DOHH2 (cell line): ENCODE results near the gene GNG12.

Experiments used
- H3F3A ChIP-seq: fragments of 200-600 bp; sonication (generic), shearing (Covaris generic); 2 replicates; pipeline ENCODE4 v1.6.0; 2016; ENCODE audit warnings: antibody characterized with exemption, mild to moderate bottlenecking; ENCODE audit not compliant: control insufficient read depth, insufficient read depth
- H3K27ac ChIP-seq: fragments of 200-600 bp; sonication (generic); 2 replicates; pipeline ENCODE4 v1.5.1; 2014; ENCODE audit warnings: low read depth, mild to moderate bottlenecking, low read length, moderate library complexity
- H3K27me3 ChIP-seq: fragments of 200-600 bp; sonication (generic); 2 replicates; pipeline ENCODE4 v1.6.1; 2014; ENCODE audit warnings: mild to moderate bottlenecking, low read length, mixed read lengths; ENCODE audit not compliant: control insufficient read depth
- H3K36me3 ChIP-seq: fragments of 200-600 bp; sonication (generic); 2 replicates; pipeline ENCODE4 v1.6.1; 2014; ENCODE audit warnings: mild to moderate bottlenecking, low read length, moderate library complexity, mixed read lengths; ENCODE audit not compliant: control insufficient read depth
- H3K4me1 ChIP-seq: fragments of 200-600 bp; sonication (generic); 2 replicates; pipeline ENCODE4 v1.6.1; 2014; ENCODE audit warnings: mild to moderate bottlenecking, low read length, mixed read lengths; ENCODE audit not compliant: control insufficient read depth
- H3K4me2 ChIP-seq: fragments of 200-600 bp; sonication (generic); 2 replicates; pipeline ENCODE4 v1.6.0; 2014; ENCODE audit warnings: mild to moderate bottlenecking, low read length, moderate library complexity
- H3K4me3 ChIP-seq: fragments of 200-600 bp; sonication (generic); 2 replicates; pipeline ENCODE4 v1.5.1; 2014; ENCODE audit warnings: mild to moderate bottlenecking, low read length, mixed read lengths
- H3K79me2 ChIP-seq: fragments of 200-600 bp; sonication (generic); 2 replicates; pipeline ENCODE4 v1.6.1; 2014; ENCODE audit warnings: mild to moderate bottlenecking, low read length, mixed read lengths; ENCODE audit not compliant: control insufficient read depth
- H3K9me2 ChIP-seq: fragments of 200-600 bp; sonication (generic); replicated peaks from 2 replicates; pipeline ENCODE4 v1.6.1; 2014; ENCODE audit warnings: mild to moderate bottlenecking, low read length, mixed read lengths; ENCODE audit not compliant: control insufficient read depth
- H3K9me3 ChIP-seq: fragments of 200-600 bp; sonication (generic); 2 replicates; pipeline ENCODE4 v1.6.1; 2014; ENCODE audit warnings: antibody characterized with exemption, low read length, mixed read lengths; ENCODE audit not compliant: control insufficient read depth, insufficient read depth
- H4K20me1 ChIP-seq: fragments of 200-600 bp; sonication (generic); 2 replicates; pipeline ENCODE4 v1.6.0; 2014; ENCODE audit warnings: low read depth, mild to moderate bottlenecking, antibody characterized with exemption, low read length, moderate library complexity; ENCODE audit not compliant: control insufficient read depth, insufficient read depth
- CTCF ChIP-seq: fragments of 200-600 bp; sonication (generic); IDR thresholded peaks from one replicate; pipeline ENCODE4 v1.5.1; 2014; ENCODE audit warnings: antibody characterized with exemption, mild to moderate bottlenecking, low read depth, low read length; ENCODE audit not compliant: poor library complexity, severe bottlenecking
- EZH2phosphoT487 ChIP-seq: fragments of 200-600 bp; sonication (generic); IDR thresholded peaks from 2 replicates; pipeline ENCODE4 v1.6.1; 2017; ENCODE audit warnings: borderline replicate concordance, mild to moderate bottlenecking, antibody characterized with exemption, low read length, moderate library complexity, mixed read lengths

Gene GNG12

GRCh38 chr1:67818725-67819301 is 14.5 kb downstream of the GNG12 start:
- Histone ChIP-seq H3K9me3 (no peaks in the 10 kb centered on the region), H3F3A (no peaks in the 10 kb centered on the region), H3K79me2 (no peaks in the 10 kb centered on the region), H4K20me1 (no peaks in the 10 kb centered on the region), H3K4me3 (no peak overlapping the region), H3K4me2 (no peak overlapping the region), H3K27ac (no peak overlapping the region), H3K9me2 (no peaks in the 10 kb centered on the region), H3K4me1 (no peaks in the 10 kb centered on the region), H3K27me3 (no peaks in the 10 kb centered on the region), H3K36me3 (no peaks in the 10 kb centered on the region)
- TF ChIP-seq EZH2phosphoT487, result no peak
- no peak for TF ChIP-seq CTCF

GRCh38 chr1:67818162-67818561 is 15.1 kb downstream of the GNG12 start:
- Histone ChIP-seq H3K79me2 (no peaks in the 10 kb centered on the region), H3K9me3 (no peaks in the 10 kb centered on the region), H3K9me2 (no peaks in the 10 kb centered on the region), H3K4me3 (no peak overlapping the region), H3K4me1 (no peaks in the 10 kb centered on the region), H3K27me3 (no peaks in the 10 kb centered on the region), H4K20me1 (no peaks in the 10 kb centered on the region), H3K36me3 (no peaks in the 10 kb centered on the region), H3K4me2 (no peak overlapping the region), H3K27ac (no peak overlapping the region), H3F3A (no peaks in the 10 kb centered on the region)
- TF ChIP-seq CTCF, result no peak
- no peak for TF ChIP-seq EZH2phosphoT487

GRCh38 chr1:67817319-67817718 is 15.9 kb downstream of the GNG12 start:
- no peak overlapping the region for H3K27ac ChIP-seq
- no peaks in the 10 kb centered on the region for H3K9me2 ChIP-seq
- H3K4me3 ChIP-seq, result no peak overlapping the region
- H3K9me3 ChIP-seq, result no peaks in the 10 kb centered on the region
- H4K20me1 ChIP-seq, result no peaks in the 10 kb centered on the region
- no peaks in the 10 kb centered on the region for H3K4me1 ChIP-seq
- no peak overlapping the region for H3K4me2 ChIP-seq
- no peaks in the 10 kb centered on the region for H3F3A ChIP-seq
- no peaks in the 10 kb centered on the region for H3K36me3 ChIP-seq
- TF ChIP-seq EZH2phosphoT487 (no peak), CTCF (no peak)
- no peaks in the 10 kb centered on the region for H3K27me3 ChIP-seq
- H3K79me2 ChIP-seq, result no peaks in the 10 kb centered on the region

- H4K20me1 ChIP-seq, result no peaks in the 10 kb centered on the region
- no peaks in the 10 kb centered on the region for H3F3A ChIP-seq
- no peaks in the 10 kb centered on the region for H3K9me2 ChIP-seq
- H3K36me3 ChIP-seq, result no peaks in the 10 kb centered on the region
- peaks cover under 1% of the 10 kb centered on the region; the same call in 1 of the 2 replicates for H3K27me3 ChIP-seq
- no peaks in the 10 kb centered on the region for H3K9me3 ChIP-seq
- no peaks in the 10 kb centered on the region for H3K4me1 ChIP-seq
- TF ChIP-seq CTCF (no peak), EZH2phosphoT487 (no peak)
- H3K79me2 ChIP-seq, result no peaks in the 10 kb centered on the region
- no peak overlapping the region for H3K27ac ChIP-seq
- H3K4me3 ChIP-seq, result no peak overlapping the region
- no peak overlapping the region for H3K4me2 ChIP-seq
These were observed 16.8 kb downstream of the GNG12 start for GRCh38 chr1:67816506-67816905.
